ENCODE measurements around the gene IMMT. TPM values are rescaled to one million over a fixed set of nuclear protein-coding genes. Genes with fewer than 3 reads are reported as not detected.

IMMT gene
- total RNA-seq, 1 experiment from 2014 or later, result 113 TPM

GRCh38 chr2:86227685-86228084, 32.4 kb upstream of the IMMT start:
- no peak for DNase-seq (ENCODE audit: low spot score)
- in situ Hi-C loops (cut with HindIII; ENCODE audit: low sequenced_read_pairs), result no loop called here

GRCh38 chr2:86226636-86227520, 31.6 kb upstream of the IMMT start:
- DNase-seq (ENCODE audit: low spot score), result no peak
- in situ Hi-C loops (cut with HindIII; ENCODE audit: low sequenced_read_pairs), result no loop called here

- no peak for DNase-seq (ENCODE audit: low spot score)
- in situ Hi-C loops (cut with HindIII; ENCODE audit: low sequenced_read_pairs), result no loop called here
Observed at GRCh38 chr2:86226070-86226469, 30.8 kb upstream of the IMMT start.

GRCh38 chr2:86225581-86225980, 30.3 kb upstream of the IMMT start:
- in situ Hi-C loops (cut with HindIII; ENCODE audit: low sequenced_read_pairs), result no loop called here
- DNase-seq (ENCODE audit: low spot score), result no peak

GRCh38 chr2:86224645-86225355, 29.5 kb upstream of the IMMT start:
- DNase-seq (ENCODE audit: low spot score), result no peak
- in situ Hi-C loops (cut with HindIII; ENCODE audit: low sequenced_read_pairs), result no loop called here

GRCh38 chr2:86223927-86224560, 28.8 kb upstream of the IMMT start:
- no peak for DNase-seq (ENCODE audit: low spot score)
- in situ Hi-C loops (cut with HindIII; ENCODE audit: low sequenced_read_pairs), result no loop called here

- in situ Hi-C loops (cut with HindIII; ENCODE audit: low sequenced_read_pairs), result no loop called here
- DNase-seq (ENCODE audit: low spot score), result no peak
Observed at GRCh38 chr2:86223140-86223926, 28.1 kb upstream of the IMMT start.

GRCh38 chr2:86221066-86221684, 25.9 kb upstream of the IMMT start:
- peak; percentile 28 for DNase-seq (ENCODE audit: low spot score)
- in situ Hi-C loops (cut with HindIII; ENCODE audit: low sequenced_read_pairs), result no loop called here

- in situ Hi-C loops (cut with HindIII; ENCODE audit: low sequenced_read_pairs), result no loop called here
- DNase-seq (ENCODE audit: low spot score), result no peak
Observed at GRCh38 chr2:86219896-86220295, 24.6 kb upstream of the IMMT start.

- in situ Hi-C loops (cut with HindIII; ENCODE audit: low sequenced_read_pairs), result no loop called here
- no peak for DNase-seq (ENCODE audit: low spot score)
Observed at GRCh38 chr2:86218124-86218523, 22.9 kb upstream of the IMMT start.

- DNase-seq (ENCODE audit: low spot score), result no peak
- in situ Hi-C loops (cut with HindIII; ENCODE audit: low sequenced_read_pairs), result no loop called here
Observed at GRCh38 chr2:86216575-86217555, 21.6 kb upstream of the IMMT start.

- no peak for DNase-seq (ENCODE audit: low spot score)
- in situ Hi-C loops (cut with HindIII; ENCODE audit: low sequenced_read_pairs), result no loop called here
Observed at GRCh38 chr2:86214503-86214832, 19.2 kb upstream of the IMMT start.

- in situ Hi-C loops (cut with HindIII; ENCODE audit: low sequenced_read_pairs), result no loop called here
- DNase-seq (ENCODE audit: low spot score), result no peak
Observed at GRCh38 chr2:86213699-86214502, 18.6 kb upstream of the IMMT start.

- in situ Hi-C loops (cut with HindIII; ENCODE audit: low sequenced_read_pairs), result no loop called here
- no peak for DNase-seq (ENCODE audit: low spot score)
Observed at GRCh38 chr2:86213056-86213455, 17.8 kb upstream of the IMMT start.

GRCh38 chr2:86211796-86212188, 16.5 kb upstream of the IMMT start:
- in situ Hi-C loops (cut with HindIII; ENCODE audit: low sequenced_read_pairs), result no loop called here
- DNase-seq (ENCODE audit: low spot score), result no peak

GRCh38 chr2:86211033-86211795, 16.0 kb upstream of the IMMT start:
- DNase-seq (ENCODE audit: low spot score), result no peak
- in situ Hi-C loops (cut with HindIII; ENCODE audit: low sequenced_read_pairs), result no loop called here

GRCh38 chr2:86204458-86204857, 9.2 kb upstream of the IMMT start:
- DNase-seq (ENCODE audit: low spot score), result no peak
- in situ Hi-C loops (cut with HindIII; ENCODE audit: low sequenced_read_pairs), result no loop called here
